Amygdala (tissue), 56 donors: Measurements from ENCODE around the gene QSOX2.

ENCODE experiments used
- DNase-seq, 56 donors: peaks; one replicate each; lab custom pipeline; 2025; lab: John Stamatoyannopoulos, UW

The QSOX2 gene

DNA sequence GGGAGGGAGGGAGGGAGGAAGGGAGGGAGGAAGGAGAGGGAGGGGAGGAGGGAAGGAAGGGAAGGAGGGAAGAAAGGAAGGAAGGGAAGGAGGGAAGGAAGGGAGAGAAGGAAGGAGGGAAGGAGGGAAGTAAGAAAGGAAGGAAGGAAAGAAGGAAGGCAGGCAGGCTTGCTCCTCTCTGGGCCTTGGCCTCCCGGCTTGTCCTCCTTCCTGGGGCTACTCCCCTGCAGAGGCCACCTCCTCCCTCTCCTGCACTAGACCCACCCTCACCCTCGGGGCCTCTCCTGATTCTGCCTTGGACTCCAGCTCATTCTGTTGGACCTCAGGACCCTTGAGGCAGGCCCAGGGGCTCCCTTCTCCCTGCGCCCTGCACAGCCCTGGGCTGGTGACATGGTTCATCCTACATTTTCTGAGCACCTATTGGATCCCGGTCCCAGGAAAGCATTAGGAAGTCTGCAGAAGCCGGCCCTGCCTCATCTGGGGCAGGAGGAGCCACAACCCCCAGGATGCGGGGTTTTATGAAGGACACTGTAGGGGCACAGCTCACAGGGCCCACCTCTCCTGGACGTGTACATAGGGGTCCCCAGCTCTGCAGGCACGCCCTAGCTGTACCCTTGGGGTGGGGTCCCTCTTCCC lies 63.7 kb downstream of the QSOX2 start:
- no peak for DNase-seq

DNA sequence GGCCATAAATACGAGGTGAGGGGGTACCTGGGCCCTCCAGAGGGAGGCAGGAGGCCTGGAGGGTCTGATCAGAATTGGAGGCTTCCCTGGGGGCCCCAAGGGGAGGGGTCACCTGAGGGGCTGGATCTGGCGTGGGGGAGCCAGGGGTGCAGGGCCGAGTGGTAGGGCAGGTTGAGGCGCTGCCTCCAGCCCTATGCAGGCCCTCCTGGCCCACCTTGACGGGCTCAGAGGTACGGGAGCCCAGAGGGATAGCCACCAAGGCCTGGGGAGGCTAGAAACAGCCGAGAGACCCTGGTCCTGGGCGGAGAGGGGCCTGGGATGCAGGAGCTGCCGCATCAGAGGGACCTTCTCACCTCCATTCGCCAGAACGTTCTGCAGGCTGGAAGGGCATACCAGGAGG lies 65.0 kb downstream of the QSOX2 start:
- DNase-seq: no peak

DNA sequence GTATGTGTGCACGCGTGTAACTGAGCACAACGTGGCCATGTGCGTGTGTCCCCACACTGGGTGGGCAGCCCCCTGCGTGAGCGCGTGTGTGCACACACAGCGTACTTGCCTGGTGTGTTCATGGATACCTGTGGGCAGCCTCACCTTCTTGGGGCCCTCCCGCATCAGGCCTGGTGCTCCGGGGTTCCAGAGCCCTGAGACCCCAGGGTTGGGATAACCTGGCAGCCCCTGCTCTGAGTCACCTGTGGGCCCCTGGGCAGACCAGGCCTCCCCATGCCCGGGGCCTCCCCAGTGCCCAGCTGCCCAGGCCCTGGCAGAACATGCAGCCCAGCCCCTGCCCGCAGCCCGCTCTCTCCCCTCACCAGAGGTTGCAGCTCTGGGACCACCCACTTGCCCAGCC lies 65.9 kb downstream of the QSOX2 start:
- DNase-seq: no peak

DNA sequence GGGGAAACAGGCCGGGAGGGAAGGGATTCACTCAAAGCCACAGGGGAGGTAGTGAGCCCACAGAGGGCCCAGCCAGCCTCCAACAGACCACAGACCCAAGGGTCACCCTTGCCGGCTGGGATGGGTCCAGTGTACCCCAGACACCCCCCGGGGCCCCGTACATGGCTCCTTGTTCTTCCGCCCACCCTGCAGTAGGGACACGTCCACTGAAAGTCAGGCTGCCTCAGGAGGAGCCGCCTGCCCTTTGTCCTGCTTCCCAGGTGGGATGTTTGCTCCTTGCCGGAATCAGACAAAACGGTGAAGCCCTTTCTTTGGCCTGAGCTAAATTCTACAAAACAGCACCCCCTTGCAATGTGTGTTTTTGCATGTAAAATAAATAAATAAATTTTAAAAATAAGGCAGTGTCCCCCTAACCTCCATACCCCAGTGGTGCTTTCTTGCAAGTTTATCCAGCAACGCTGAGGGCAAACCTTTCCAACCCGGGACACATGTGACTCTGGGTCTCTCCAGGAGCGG lies 66.5 kb downstream of the QSOX2 start:
- no peak for DNase-seq

DNA sequence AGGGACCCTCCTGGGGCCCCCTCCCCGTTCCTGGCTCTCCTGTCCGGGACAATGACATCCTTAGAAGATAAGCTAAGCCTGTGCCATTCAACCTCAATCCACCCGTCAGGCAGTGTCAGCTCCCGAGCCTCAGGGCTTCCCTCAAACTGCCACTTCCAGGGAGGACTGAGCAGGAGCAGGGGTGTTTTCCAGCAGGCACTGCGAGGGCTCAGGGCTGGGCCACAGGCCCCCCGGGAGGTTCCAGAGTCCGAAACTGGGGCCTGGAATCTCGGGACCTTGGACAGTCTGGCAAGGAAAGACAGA lies 66.9 kb downstream of the QSOX2 start:
- no peak for DNase-seq

DNA sequence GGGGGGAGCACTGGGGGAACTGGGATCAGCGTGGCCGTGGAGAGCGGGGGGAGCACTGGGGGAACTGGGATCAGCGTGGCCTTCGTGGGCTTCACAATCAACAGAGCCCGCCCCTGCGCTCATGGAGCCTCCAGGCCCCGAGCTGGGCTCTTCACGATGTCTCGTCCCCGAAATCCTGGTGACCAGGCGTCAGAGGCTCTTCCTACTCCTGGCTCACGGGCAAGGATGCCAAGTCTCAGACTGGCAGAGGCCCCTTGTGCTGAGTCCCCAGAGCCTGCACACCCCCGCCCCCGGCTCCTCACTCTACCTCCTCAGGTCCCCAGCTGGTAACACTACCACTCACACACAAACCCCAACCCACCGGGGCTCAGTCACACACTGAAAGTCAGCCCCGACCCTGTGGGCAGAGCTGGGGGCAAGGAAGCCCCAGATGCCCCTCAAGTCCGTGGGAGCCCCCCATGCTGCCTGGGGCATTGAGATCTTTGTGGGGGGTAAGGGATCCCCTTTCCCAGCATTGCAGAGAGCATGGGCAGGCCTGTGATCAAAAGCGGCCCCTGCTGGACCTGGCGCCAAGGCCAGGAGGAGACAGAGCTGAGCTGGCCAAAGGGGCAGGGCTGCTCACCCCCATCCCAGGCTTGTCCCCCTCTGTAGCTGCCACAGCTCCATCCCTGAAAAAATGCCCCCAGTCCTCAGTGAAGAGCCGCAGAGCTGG lies 67.4 kb downstream of the QSOX2 start:
- DNase-seq: no peak

DNA sequence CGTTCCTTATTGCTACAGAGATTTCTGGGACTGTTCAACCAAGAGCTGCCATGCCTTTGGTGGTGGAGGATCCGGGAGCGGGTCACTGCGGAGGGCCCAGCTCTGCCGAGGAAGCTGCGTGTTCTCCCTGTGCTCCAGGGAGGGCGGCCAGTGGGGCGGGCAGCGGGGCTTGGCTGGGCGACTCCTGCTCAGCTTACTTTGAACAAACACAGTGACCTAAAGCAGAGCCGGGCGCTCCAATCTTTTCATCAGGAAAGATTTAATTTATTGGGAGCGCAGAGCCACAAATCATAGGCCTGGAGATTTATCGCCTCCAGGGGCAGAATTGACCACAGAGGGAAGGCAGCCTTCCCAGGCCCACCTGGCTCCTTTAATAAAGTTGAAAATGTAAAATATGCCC lies 68.4 kb downstream of the QSOX2 start:
- peak in 2 of 56 donors; percentile 9 to 24 for DNase-seq

DNA sequence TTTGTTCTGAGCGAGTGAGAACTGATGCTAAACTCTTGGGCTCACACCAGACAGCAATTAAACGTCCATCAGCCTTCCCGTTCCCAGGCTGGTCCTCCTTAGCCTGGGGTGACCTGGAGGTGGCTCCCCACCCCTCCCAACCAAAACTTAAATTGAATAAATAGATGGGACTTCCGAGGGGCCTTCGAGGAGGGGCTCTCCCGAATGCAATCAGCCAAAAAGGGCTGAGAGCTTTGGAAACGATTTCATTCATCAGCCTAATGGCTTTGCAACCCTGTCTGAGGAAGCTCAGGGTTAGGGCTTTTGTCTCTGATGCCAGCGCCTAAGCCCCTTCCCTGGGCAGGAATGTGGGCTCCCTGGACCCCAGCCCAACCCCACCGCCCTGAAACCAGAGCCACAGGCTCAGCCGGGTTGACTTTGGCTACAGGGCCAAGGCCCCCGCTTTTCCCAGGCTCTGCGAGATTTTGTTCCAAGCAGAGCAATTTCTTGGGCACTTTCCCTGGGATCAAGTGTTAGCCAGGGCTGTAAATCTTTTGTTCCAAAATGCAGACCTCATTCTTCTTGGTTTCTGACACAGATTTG lies 69.9 kb downstream of the QSOX2 start:
- peak in 8 of 56 donors; percentile 1 to 35 (median 22) for DNase-seq

DNA sequence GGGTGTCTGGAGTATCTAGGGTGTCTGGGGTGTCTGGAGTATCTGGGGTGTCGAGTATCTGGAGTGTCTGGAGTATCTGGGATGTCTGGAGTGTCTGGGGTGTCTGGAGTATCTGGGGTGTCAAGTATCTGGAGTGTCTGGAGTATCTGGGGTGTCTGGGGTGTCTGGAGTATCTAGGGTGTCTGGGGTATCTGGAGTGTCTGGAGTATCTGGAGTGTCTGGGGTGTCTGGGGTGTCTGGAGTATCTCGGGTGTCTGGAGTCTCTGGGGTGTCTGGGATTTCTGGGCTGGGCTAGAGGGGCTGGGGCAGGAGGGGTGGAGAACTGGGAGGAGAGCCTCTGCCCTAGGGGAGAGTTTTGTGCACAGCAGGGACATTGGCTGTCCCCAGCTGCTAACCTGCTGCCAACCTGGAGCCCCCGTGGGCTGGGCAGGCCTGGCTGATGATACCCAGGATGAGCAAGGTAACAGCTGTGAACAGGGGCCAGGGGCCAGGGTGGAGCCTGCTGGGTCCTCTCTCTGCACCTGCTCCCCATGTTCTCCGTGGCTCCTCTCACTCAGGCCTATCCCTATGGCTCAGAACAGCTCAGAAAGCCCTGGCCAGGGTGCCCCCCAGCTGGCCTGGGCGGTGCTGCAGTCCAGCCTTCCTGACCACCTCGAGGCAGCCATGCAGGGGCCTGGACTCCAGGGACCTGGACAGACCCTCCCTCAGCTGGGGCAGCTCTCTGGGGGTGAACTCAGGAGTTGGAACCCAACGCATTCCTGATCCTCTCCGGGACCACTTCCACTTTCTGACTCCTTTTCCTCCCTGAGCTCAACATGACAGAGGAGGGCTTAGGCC lies 70.6 kb downstream of the QSOX2 start:
- DNase-seq: no peak

DNA sequence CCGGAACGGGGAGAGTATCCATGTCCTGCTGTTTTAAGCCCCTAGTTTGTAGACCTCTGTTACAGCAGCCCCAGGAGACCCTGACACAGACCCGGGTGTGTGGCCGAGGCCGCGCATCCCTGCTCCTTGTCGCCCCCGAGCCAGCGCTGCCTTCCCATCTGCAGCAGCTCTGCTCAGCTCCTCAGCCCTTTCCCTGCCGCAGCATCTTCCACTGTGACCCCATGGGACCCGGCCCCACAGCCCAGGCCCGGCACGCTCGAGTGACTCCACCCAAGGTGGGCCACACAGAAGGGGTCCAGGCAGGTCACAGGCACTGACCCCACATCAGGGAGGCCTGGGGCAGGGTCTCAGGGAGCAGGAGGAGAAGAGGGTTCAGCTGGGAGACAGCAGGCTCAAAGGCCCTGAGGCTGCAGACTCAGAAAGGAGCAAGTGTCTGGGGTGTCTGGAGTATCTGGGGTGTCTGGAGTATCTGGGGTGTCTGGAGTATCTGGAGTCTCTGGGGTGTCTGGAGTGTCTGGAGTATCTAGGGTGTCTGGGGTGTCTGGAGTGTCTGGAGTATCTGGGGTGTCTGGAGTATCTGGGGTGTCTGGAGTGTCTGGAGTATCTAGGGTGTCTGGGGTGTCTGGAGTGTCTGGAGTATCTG lies 71.8 kb downstream of the QSOX2 start:
- no peak for DNase-seq

DNA sequence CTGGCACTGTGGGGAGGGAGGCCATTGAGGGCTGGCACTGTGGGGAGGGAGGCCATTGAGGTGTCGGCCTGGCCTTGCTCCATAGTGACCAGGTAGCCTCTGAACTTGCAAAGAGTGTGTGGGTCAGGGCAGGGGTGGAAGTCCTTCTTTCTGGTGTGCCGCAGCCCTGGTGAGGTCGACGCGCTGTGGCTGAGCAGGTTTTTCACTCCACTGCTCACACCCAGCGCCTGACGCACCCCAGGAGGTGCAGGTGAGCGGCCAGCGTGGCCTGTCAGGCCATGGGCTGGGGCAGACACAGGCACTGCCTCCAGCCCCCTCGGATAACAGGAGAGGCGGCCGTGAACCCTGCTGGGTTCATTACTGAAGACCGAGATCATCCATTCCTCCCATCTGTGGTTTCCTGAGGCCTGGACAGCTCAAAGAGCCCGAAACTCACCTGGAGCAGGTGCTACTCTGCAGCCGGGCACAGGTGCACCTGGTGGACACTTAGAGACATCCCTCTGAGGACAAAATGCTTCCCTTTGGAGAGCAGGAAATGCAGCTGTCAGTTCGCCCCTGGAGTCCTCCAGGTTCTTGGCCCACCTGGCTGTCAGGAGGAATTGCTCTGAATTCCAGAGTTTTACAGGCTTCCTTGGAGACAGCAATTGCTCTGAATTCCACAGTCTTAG lies 73.1 kb downstream of the QSOX2 start:
- no peak for DNase-seq

DNA sequence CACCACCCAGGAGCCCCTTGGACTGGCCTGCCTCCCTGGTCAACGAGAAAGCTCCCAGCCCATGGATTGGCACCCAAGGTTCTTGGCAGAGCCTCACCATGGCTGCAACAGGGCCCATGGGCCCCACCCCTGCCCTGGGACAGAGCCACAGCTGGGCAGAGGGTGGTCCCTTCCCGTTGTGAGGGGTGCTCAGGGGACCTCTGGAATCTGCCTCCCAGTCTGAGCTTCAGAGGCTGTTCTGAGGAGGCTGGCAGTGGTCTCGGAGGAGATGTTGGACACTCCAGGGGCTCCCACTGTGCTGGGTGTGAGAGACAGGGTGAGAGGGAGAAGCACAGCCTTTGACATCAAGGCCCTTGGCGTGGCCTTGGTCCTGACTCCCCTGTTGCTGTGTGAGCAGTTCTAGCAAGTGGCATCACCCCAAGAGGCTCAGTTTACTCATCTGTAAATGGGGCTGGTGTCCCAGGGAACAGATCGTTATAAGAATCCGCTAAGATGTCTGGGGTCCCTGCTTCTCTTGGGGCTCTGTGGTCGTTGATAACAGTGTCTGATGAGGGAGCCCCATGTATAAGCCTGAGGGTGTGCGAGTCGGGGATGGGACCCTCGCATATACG lies 73.7 kb downstream of the QSOX2 start:
- DNase-seq: no peak

DNA sequence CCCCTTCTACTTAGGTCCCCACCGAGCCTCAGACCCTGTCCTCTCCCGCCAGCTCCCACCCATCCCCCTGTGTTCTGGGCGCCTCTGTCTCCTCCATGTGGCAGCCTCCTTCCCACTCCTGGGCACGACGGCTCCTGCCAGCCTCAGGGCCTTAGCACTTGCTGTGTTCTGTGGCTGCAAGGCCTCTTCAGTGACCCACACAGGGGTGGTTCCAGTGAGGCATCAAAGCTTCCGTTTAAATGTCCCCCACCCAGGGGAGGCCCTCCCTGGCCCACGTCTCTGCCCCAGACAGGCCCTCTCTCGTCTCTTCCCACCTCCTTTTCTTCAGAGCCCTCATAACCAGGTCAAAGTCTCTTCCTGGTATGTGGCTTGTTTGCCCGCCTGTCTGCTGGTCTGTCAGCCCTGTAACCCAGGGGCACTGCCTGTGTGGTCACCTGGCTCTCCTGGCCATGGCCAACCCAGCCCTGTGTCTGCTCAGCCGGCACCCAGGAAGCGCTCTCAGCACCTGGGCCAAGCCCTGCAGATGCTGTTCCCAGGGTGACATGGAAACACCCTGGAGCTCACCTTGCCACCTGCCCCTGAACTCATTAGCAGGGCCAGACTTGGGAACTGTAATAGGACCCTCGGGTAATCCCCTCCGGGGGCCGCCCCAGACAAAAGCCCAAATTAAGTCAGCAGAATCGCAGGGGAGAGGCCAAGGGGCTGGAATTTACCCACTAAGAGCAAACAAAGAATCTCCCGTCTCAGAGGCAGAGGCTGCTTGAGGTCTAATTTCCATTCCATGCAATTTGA lies 74.4 kb downstream of the QSOX2 start:
- DNase-seq: no peak

DNA sequence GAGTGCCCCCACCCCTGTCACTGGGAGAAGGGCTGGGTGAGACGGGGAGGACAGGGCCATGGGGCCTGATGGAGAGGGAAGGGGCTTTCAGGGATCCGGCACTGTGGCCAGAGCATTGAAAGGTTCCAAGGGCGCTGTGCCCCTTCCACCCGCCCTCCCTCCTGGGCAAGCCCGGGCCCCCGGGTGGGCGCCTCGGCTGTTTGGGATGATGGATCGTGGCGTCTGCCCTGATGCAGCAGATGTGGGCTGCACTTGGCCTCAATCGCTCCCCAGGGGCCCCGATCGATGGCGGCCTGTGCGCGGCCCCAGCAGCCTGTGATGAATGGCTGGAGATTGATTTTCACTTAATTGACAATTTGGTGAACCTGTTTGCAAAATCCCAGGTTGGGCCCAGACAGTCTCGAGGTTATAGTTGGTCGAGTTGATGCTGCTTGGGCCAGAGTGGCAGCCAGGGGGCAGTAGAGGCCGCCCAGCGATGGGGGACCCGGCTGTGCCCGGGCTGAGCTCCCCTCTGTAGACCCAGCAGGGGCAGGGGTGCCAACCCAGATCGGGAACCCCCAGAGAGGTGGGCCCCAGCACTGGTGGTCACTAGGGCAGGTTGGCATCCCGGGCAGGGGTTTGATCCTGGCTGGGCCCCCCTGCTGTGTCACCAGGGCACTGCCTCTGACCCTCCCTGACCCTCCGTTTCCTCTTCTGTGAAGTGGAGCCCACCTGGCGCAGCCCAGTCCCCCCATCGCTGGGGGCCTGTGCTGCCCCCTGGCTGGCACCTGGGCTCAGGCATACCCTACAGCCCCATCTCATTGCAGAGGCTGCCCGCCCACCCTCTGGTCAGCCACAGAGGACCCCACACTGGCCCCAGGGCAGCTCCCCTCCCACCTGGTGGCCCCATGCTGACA lies 75.4 kb downstream of the QSOX2 start:
- DNase-seq: peak in 11 of 56 donors; percentile 9 to 44 (median 15)

DNA sequence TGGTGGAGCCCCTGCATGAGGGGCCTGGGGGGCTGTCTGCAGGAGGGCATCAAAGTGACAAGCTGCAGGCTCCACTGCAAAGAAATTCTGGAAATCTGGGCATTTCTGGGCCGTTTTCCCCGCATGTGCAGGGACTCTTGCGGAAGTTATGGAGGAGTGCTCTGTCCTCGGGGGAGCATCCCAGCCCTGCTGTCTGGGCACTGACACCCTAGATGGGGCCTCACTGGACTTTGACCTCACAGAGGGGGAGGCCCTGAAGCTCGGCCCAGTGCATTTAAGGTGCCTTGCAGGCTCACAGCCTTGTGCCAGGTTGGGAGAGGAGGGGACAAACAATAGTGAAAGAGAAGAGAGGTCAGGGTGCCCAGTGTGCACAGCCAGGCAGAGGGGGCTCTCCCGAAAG lies 76.1 kb downstream of the QSOX2 start:
- DNase-seq: no peak

DNA sequence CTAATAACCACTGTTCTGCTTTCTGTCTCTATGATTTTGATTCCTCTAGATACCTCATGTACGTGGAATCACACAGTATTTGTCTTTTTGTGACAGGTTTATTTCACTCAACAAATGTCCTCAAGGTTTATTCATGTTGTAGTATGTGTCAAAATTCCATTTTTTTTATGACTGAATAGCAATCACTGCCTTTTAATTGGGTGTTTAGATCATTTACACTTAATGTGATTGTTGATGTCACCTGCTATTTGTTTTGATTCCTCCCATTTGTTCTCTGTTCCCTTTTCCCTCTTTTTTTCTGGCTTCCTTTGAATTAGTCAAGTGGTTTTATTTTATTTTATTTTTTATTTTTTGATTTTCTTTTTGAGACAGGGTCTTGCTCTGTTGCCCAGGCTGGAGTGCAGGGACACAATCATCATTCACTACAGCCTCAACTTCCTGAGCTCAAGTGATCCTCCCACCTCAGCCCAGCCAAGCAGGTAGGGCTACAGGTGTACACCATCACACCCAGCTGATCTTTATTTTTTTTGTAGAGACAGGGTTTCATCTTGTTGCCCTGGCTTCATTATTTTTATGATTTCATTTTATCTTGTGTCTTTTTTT lies 82.3 kb downstream of the QSOX2 start:
- no peak for DNase-seq

DNA sequence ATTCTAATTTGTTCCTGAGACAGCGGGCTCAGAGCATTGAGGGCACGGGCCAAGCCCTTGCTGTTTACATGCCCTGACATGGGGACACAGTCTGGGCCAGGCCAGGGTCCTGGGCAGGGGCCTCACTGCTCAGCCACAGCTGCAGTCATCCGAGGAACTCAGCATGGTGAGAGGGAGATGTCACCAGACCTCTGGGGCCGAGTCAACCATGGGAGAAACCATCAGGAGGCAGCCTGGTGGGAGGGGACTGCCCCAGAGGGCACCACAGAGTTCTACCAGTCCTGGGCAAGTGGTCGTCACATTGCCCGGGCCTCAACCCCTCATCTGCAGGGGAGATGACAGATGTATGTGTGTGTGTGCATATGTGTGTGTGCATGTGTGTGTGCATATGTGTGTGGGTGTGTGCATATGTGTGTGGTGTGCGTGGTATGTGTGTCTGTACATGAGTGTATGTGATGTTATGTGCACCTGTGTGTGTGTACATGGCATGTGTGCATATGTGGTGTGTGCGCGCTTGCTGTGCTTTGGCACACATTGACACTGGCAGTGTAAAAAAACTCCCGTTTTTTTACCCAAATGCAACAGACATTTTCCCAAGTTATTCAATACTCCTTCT lies 84.5 kb downstream of the QSOX2 start:
- DNase-seq: no peak
